ENCODE results near the gene SNAP47.
"Not testable (repeated sequence)": the region's sequence is repeated elsewhere in the genome, so short reads cannot be mapped to it uniquely, and the experiment has no call there.

The SNAP47 gene

GRCh38 chr1:227734856-227735538, at the start of gene SNAP47, which contains the start of gene JMJD4:
Gene SNAP47, plus strand, starts transcription at chr1:227735435. Its CDS starts 12,302 bp downstream, at chr1:227747737.
Gene JMJD4, minus strand, starts transcription at chr1:227735302. Its CDS starts 29 bp downstream, at chr1:227735273.
- H3K4me3 ChIP-seq (ENCODE audit: low read depth, low read length) = peak within 1 kb of the TSS; percentile 95
- peak; percentile 96 for DNase-seq (ENCODE audit: low read depth)
- TF ChIP-seq CTCF (IDR thresholded peaks at IDR 0.05; ENCODE audit: insufficient read depth, low read depth, low read length, missing control alignments) = no peak

- TF ChIP-seq CTCF (IDR thresholded peaks at IDR 0.05; ENCODE audit: insufficient read depth, low read depth, low read length, missing control alignments) = no peak
- H3K4me3 ChIP-seq (ENCODE audit: low read depth, low read length) = no peak overlapping the region
- DNase-seq (ENCODE audit: low read depth) = no peak
Measured at GRCh38 chr1:227685807-227686206, 49.4 kb upstream of the SNAP47 start.

- no peak for TF ChIP-seq CTCF (IDR thresholded peaks at IDR 0.05; ENCODE audit: insufficient read depth, low read depth, low read length, missing control alignments)
- no peak overlapping the region for H3K4me3 ChIP-seq (ENCODE audit: low read depth, low read length)
- DNase-seq (ENCODE audit: low read depth) = no peak
Measured at GRCh38 chr1:227697321-227697864, 37.8 kb upstream of the SNAP47 start.

- DNase-seq (ENCODE audit: low read depth); H3K4me3 ChIP-seq (ENCODE audit: low read depth, low read length): not testable (repeated sequence)
Measured at GRCh38 chr1:227701631-227702030, 33.6 kb upstream of the SNAP47 start.

- TF ChIP-seq CTCF (IDR thresholded peaks at IDR 0.05; ENCODE audit: insufficient read depth, low read depth, low read length, missing control alignments) = no peak
- no peak for DNase-seq (ENCODE audit: low read depth)
- no peak overlapping the region for H3K4me3 ChIP-seq (ENCODE audit: low read depth, low read length)
Measured at GRCh38 chr1:227707846-227708245, 27.4 kb upstream of the SNAP47 start.

GRCh38 chr1:227709451-227709850, 25.8 kb upstream of the SNAP47 start:
- no peak for DNase-seq (ENCODE audit: low read depth)
- no peak overlapping the region for H3K4me3 ChIP-seq (ENCODE audit: low read depth, low read length)
- no peak for TF ChIP-seq CTCF (IDR thresholded peaks at IDR 0.05; ENCODE audit: insufficient read depth, low read depth, low read length, missing control alignments)

- H3K4me3 ChIP-seq (ENCODE audit: low read depth, low read length); DNase-seq (ENCODE audit: low read depth): not testable (repeated sequence)
Measured at GRCh38 chr1:227710474-227710873, 24.8 kb upstream of the SNAP47 start.

- DNase-seq (ENCODE audit: low read depth) = peak; percentile 40
- no peak for TF ChIP-seq CTCF (IDR thresholded peaks at IDR 0.05; ENCODE audit: insufficient read depth, low read depth, low read length, missing control alignments)
- no peak overlapping the region for H3K4me3 ChIP-seq (ENCODE audit: low read depth, low read length)
Measured at GRCh38 chr1:227712648-227713047, 22.6 kb upstream of the SNAP47 start.
